HepG2 (cell line): ENCODE data around the gene OR4K14.

Experiments
- HNRNPUL1 ChIP-seq: fragments of 200-400 bp; formaldehyde crosslinking; IDR thresholded peaks from 2 replicates; pipeline ENCODE4 v1.6.1; 2017; ENCODE audit warnings: low read depth, mild to moderate bottlenecking, low read length, moderate library complexity
- JUNB ChIP-seq: sonication (generic); formaldehyde crosslinking; IDR thresholded peaks from 2 replicates; pipeline ENCODE4 v1.8.0; 2022; ENCODE audit warnings: missing genetic modification reagents, mild to moderate bottlenecking, borderline replicate concordance
- YY1 ChIP-seq: IDR thresholded peaks from 2 replicates; pipeline ENCODE4 v1.6.1; 2011; ENCODE audit warnings: low read length, low read depth, moderate library complexity, mild to moderate bottlenecking; ENCODE audit not compliant: insufficient read depth, insufficient replicate concordance
- ZMYM3 ChIP-seq: sonication (generic); formaldehyde crosslinking; IDR thresholded peaks from 2 replicates; pipeline ENCODE4 v1.5.1; 2020; ENCODE audit warnings: mild to moderate bottlenecking, missing genetic modification reagents

GRCh38 chr14:20035449-20035848, 16.3 kb upstream of the OR4K14 start:
- TF ChIP-seq ZMYM3 (CRISPR knock-in tag) (no peak), YY1 (no peak), HNRNPUL1 (no peak), JUNB (CRISPR knock-in tag) (no peak)
